ENCODE results near the gene ZNF865.

- TF ChIP-seq EZH2 (IDR thresholded peaks at IDR 0.05; ENCODE audit: borderline replicate concordance, low read depth, low read length, severe bottlenecking) (no peak), CTCF (IDR thresholded peaks at IDR 0.05; ENCODE audit: borderline replicate concordance, extremely low read depth, low read length, poor library complexity, severe bottlenecking) (no peak)
These were observed 19.5 kb downstream of the ZNF865 start for GRCh38 chr19:55625004-55625326.
